ENCODE results near the gene CNMD. TPM values are rescaled to one million over a fixed set of nuclear protein-coding genes. Genes with fewer than 3 reads are reported as not detected.
A peak's percentile ranks its signal among the peaks of the same experiment; 100 is the strongest.
"Not testable (repeated sequence)": the region's sequence is repeated elsewhere in the genome, so short reads cannot be mapped to it uniquely, and the experiment has no call there.

The CNMD gene
- total RNA-seq, 1 donor from 2014 or later: not detected

DNA sequence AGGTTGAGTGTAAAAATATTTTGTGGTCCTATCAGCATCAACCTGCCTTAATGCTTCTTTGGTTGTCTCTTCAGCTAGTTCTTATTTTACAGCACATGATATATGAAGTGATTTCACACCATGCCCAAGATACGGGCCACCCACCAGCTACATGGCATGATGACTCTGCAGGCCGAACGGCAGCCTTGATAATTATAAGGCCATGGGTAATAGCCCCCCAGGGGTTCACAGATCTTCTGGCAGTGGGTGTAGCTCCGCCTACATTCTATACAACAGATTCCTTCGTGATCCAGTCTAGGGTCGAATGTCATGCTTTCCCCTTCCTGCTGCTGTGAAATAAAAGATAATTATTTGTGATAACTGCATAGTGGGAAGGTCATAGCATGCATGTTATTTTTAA is 36.1 kb downstream of the CNMD start:
- H3K4me3 Mint-ChIP-seq: no peak overlapping the region
- H3K27ac Mint-ChIP-seq: no peak overlapping the region
- no peaks in the 10 kb centered on the region for H3K27me3 Mint-ChIP-seq (ENCODE audit: insufficient read depth)
- DNase-seq (ENCODE audit: low spot score): no peak
- intact Hi-C loops (cut with micrococcal nuclease): no loop called here
- H3K36me3 Mint-ChIP-seq (ENCODE audit: low read depth): peaks cover 1% of the 10 kb centered on the region
- H3K4me1 Mint-ChIP-seq (ENCODE audit: low read depth): no peaks in the 10 kb centered on the region
- H3K9me3 Mint-ChIP-seq: no peaks in the 10 kb centered on the region

DNA sequence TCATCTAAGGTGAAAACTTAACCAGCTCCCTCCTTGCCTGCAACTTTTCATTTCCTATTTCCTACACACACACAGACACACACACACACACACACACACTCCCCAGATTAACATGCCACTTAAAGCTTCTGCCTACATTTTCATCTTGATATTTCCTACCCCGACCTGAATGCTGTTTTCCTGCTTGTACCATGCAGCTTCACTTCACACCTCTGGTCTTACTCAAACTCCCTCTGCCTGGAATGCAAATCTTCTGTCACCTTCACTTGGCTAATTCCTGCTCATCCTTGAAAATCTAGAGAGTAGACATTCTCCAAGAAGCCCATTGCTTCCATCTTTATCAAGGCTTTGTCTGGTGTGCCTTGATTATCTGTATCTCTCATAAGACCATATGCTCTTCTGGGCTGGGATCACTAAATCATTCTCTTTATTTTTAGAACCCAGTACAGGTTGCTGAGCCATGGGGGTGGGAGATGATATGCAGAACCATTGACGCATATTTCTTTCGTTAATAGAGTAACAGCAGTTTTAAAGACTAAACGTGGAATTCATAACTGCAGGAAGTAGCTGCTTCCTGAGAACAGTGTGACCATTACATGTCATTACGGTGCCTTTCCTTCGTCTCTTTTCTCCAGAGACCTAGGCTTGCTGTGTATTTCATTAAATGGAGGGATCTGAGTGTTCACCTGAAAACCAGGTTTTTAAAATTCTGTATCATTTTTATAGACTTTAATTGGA is 37.7 kb downstream of the CNMD start:
- Mint-ChIP-seq H3K27ac (no peak overlapping the region), H3K4me1 (ENCODE audit: low read depth) (no peaks in the 10 kb centered on the region), H3K4me3 (no peak overlapping the region), H3K27me3 (ENCODE audit: insufficient read depth) (no peaks in the 10 kb centered on the region), H3K9me3 (no peaks in the 10 kb centered on the region), H3K36me3 (ENCODE audit: low read depth) (peaks cover 1% of the 10 kb centered on the region)
- intact Hi-C loops (cut with micrococcal nuclease): no loop called here
- no peak for DNase-seq (ENCODE audit: low spot score)

DNA sequence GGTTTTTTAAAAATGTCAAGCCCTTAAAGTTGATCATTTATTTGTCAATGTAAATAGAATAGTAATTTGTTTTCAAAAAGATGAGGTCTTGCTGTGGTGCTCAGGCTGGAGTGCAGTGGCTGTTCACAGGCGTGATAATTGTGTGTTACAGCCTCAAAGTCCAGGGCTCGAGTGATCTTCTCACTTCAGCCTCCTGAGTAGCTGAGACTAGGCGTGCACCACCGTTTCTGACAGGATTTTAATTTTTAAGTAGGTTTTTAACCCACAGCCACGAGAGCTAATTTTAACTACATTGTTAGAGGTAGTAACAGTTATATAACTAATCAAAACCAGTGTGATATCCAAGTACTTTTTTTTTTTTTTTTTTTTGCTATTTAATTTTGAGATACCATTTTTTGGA is 43.1 kb downstream of the CNMD start:
- Mint-ChIP-seq H3K27me3 (ENCODE audit: insufficient read depth) (no peaks in the 10 kb centered on the region), H3K27ac (no peak overlapping the region), H3K9me3 (no peaks in the 10 kb centered on the region), H3K4me1 (ENCODE audit: low read depth) (peaks cover 18% of the 10 kb centered on the region), H3K4me3 (no peak overlapping the region), H3K36me3 (ENCODE audit: low read depth) (peaks cover 5% of the 10 kb centered on the region)
- no peak for DNase-seq (ENCODE audit: low spot score)
- intact Hi-C loops (cut with micrococcal nuclease): loop anchor here (1.0 to 5.0 kb wide), 2 partner anchors 44 to 239 kb away; partner anchors contain the start of genes CKAP2 and SUGT1

DNA sequence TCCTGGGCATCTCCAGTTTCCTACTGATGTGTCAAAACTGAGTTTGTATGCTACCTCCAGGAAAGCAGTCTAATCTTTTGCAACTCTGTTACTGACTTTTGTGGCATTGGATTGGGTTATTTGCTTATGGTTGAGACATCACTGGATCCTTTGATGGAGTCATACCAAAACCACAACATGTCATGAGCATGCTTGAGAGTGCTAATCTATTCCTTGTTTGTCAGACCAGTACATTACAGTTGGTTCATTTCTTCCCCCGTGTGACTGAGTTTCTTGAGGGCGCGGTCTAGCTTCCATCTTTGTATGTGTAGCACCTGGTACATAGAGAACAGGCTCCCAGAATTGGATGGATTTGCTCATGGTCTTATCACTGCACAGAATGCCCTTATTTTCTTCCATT is 43.8 kb downstream of the CNMD start:
- Mint-ChIP-seq H3K4me1 (ENCODE audit: low read depth) (peaks cover 18% of the 10 kb centered on the region), H3K9me3 (no peaks in the 10 kb centered on the region), H3K27ac (peak overlapping the region; percentile 55), H3K36me3 (ENCODE audit: low read depth) (peaks cover 9% of the 10 kb centered on the region), H3K27me3 (ENCODE audit: insufficient read depth) (no peaks in the 10 kb centered on the region), H3K4me3 (no peak overlapping the region)
- intact Hi-C loops (cut with micrococcal nuclease): loop anchor here (1.0 to 5.0 kb wide), 2 partner anchors 44 to 239 kb away; partner anchors contain the start of genes CKAP2 and SUGT1
- peak; percentile 4 for DNase-seq (ENCODE audit: low spot score)

DNA sequence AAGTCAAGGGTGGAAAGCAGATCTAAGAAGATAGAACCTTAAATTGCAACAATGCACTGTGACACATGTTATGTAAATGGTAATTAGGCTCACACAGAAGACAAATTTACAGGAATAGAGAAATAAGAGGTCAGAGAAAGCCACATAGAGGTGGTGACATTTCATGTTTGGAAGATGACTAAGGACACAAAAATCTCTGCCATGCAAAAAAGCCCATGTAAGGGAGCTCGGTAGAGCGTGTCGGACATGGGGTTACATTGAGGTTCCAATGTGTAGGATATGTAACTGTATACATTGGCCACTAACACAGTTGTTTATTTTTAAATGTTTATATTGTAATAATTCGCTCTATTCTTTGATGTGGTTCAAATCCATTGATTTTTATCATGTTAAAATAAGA is 53.2 kb downstream of the CNMD start:
- H3K9me3 Mint-ChIP-seq: no peaks in the 10 kb centered on the region

DNA sequence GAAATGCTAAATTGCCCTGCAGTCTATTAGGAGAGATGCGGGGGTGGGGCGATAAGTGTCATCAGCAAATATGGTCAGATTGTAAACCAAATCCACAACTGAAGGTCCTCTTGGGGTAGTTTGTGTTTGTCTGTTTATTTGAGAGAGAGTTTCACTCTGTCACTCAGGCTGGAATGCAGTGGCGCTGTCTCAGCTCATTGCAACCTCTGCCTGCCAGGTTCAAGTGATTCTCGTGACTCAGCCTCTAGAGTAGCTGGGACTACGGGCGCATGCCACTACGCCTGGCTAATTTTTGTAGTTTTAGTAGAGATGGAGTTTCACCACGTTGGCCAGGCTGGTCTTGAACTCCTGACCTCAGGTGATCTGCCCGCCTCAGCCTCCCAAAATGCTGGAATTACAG is 53.8 kb downstream of the CNMD start:
- H3K9me3 Mint-ChIP-seq; H3K27me3 Mint-ChIP-seq (ENCODE audit: insufficient read depth); H3K4me1 Mint-ChIP-seq (ENCODE audit: low read depth); DNase-seq (ENCODE audit: low spot score); H3K27ac Mint-ChIP-seq; H3K4me3 Mint-ChIP-seq; intact Hi-C loops (cut with micrococcal nuclease): not testable (repeated sequence)
- H3K36me3 Mint-ChIP-seq (ENCODE audit: low read depth): peaks cover 33% of the 10 kb centered on the region

More for the DNA sequence above, 53.2 kb downstream of the CNMD start:
- Mint-ChIP-seq H3K27me3 (ENCODE audit: insufficient read depth) (no peaks in the 10 kb centered on the region), H3K4me3 (no peak overlapping the region), H3K36me3 (ENCODE audit: low read depth) (peaks cover 35% of the 10 kb centered on the region), H3K4me1 (ENCODE audit: low read depth) (peaks cover 7% of the 10 kb centered on the region), H3K27ac (no peak overlapping the region)
- intact Hi-C loops (cut with micrococcal nuclease): no loop called here
- DNase-seq (ENCODE audit: low spot score): no peak

DNA sequence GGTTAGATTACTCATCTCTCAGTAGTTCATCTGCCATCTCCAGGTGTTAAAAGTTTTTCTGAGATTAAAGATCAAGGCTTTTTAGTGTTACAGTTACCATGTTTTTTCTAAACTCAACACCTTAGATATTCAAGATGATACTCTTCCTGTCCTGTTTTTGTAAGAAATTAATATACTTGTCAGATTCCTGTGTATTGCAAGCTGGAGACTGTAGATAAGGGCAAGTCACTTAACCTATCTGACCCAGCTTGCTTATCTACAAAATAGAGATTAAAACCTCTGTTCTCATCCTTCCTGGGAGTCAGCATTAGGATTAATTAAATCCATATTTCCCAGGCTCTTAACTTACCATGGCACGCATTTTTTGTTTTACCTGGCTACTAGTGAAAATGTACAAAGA is 61.8 kb downstream of the CNMD start:
- no peak for DNase-seq (ENCODE audit: low spot score)
- H3K4me1 Mint-ChIP-seq (ENCODE audit: low read depth): peaks cover 7% of the 10 kb centered on the region
- H3K4me3 Mint-ChIP-seq: no peak overlapping the region
- intact Hi-C loops (cut with micrococcal nuclease): no loop called here
- no peaks in the 10 kb centered on the region for H3K27me3 Mint-ChIP-seq (ENCODE audit: insufficient read depth)
- H3K27ac Mint-ChIP-seq: no peak overlapping the region
- H3K9me3 Mint-ChIP-seq: no peaks in the 10 kb centered on the region
- peaks cover 36% of the 10 kb centered on the region for H3K36me3 Mint-ChIP-seq (ENCODE audit: low read depth)

DNA sequence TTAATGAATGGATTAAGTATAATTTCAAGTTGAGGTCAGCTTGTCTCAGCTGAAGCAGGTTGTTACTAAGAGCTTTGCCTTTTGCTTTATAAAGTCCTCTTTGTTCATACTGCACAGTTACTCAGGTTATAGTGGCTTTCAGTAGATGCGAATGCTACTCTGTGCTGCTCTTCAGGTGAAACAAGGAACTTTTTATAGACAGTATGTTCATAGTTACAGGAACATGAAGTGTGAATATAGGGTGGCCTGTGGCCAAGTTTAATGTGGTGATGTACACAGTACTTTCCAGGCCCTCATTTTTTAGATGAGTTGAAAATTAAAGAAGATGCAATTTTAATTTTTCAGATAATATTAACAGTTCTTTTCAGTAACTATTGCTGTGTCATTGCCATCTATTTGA is 66.2 kb downstream of the CNMD start:
- Mint-ChIP-seq H3K9me3 (no peaks in the 10 kb centered on the region), H3K4me3 (no peak overlapping the region), H3K36me3 (ENCODE audit: low read depth) (peaks cover 30% of the 10 kb centered on the region), H3K27ac (no peak overlapping the region), H3K27me3 (ENCODE audit: insufficient read depth) (no peaks in the 10 kb centered on the region), H3K4me1 (ENCODE audit: low read depth) (peaks cover 7% of the 10 kb centered on the region)
- intact Hi-C loops (cut with micrococcal nuclease): no loop called here
- DNase-seq (ENCODE audit: low spot score): no peak

DNA sequence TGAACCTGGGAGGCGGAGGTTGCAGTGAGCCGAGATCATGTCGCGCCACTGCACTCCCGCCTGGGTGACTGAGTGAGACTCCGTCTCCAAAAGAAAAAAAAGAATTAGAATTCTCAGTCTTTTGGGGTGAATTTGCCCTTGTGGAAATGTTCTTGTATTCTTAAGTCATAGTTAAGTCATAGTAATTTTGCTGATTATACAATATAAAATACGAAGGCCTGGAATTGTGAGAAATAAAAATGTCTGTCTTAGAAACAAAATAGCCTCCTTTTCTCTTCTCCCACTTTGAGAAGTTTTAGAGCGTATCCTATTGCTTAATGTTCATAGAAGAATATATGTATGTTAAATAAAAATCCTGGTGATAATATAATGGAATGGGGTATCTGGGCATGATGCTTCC is 68.9 kb downstream of the CNMD start:
- no peaks in the 10 kb centered on the region for H3K9me3 Mint-ChIP-seq
- intact Hi-C loops (cut with micrococcal nuclease): no loop called here
- H3K36me3 Mint-ChIP-seq (ENCODE audit: low read depth): peaks cover 23% of the 10 kb centered on the region
- no peak overlapping the region for H3K4me3 Mint-ChIP-seq
- H3K4me1 Mint-ChIP-seq (ENCODE audit: low read depth): peaks cover 4% of the 10 kb centered on the region
- no peak for DNase-seq (ENCODE audit: low spot score)
- no peak overlapping the region for H3K27ac Mint-ChIP-seq
- H3K27me3 Mint-ChIP-seq (ENCODE audit: insufficient read depth): no peaks in the 10 kb centered on the region

DNA sequence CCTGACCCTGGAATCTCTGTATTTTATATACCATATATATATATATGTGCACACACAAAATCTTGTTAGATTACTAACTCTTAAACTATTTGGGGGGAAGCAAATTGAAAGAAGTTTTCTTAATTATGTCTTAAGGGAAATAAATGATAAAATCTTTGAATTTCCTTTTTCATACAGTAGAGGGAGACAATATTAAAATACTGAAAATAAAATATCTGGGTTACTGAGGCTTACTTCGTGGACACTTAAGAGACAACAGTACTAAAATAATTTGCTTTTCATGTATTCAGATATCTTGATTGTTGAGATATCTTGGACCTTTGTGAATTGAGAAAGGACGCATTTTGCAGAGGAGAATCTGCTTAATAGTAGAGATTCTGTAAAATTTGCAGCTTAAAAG is 69.9 kb downstream of the CNMD start:
- Mint-ChIP-seq H3K9me3 (no peaks in the 10 kb centered on the region), H3K4me1 (ENCODE audit: low read depth) (no peaks in the 10 kb centered on the region), H3K4me3 (no peak overlapping the region), H3K36me3 (ENCODE audit: low read depth) (peaks cover 21% of the 10 kb centered on the region), H3K27ac (no peak overlapping the region), H3K27me3 (ENCODE audit: insufficient read depth) (no peaks in the 10 kb centered on the region)
- no peak for DNase-seq (ENCODE audit: low spot score)
- intact Hi-C loops (cut with micrococcal nuclease): loop anchor here (10.0 kb wide), 1 partner anchor 175 kb away; the partner anchor contains the start of gene PCDH8

DNA sequence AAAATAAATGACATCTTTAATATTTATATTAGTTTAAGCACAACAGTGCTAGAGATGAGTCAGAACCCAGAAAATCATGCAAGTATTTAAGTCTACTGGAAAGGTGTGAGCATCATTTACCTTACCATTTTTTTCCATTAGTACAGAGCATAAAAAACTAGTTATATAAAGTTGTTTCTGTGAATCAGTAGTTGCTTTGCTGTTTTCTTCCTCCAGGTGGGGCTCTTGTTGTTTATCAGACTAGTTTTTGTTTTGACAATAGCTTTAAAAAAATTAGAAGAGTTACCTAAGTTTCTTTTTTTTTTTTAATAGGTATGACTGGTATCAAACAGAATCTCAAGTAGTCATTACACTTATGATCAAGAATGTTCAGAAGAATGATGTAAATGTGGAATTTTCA is 74.3 kb downstream of the CNMD start:
- Mint-ChIP-seq H3K36me3 (ENCODE audit: low read depth) (peaks cover 39% of the 10 kb centered on the region), H3K4me1 (ENCODE audit: low read depth) (peaks cover 1% of the 10 kb centered on the region), H3K9me3 (no peaks in the 10 kb centered on the region), H3K27ac (no peak overlapping the region), H3K27me3 (ENCODE audit: insufficient read depth) (no peaks in the 10 kb centered on the region), H3K4me3 (no peak overlapping the region)
- intact Hi-C loops (cut with micrococcal nuclease): loop anchor here (1.0 to 10.0 kb wide), 5 partner anchors 13 to 303 kb away; partner anchors contain the start of genes CNMD, PCDH8 and SUGT1
- DNase-seq (ENCODE audit: low spot score): no peak

DNA sequence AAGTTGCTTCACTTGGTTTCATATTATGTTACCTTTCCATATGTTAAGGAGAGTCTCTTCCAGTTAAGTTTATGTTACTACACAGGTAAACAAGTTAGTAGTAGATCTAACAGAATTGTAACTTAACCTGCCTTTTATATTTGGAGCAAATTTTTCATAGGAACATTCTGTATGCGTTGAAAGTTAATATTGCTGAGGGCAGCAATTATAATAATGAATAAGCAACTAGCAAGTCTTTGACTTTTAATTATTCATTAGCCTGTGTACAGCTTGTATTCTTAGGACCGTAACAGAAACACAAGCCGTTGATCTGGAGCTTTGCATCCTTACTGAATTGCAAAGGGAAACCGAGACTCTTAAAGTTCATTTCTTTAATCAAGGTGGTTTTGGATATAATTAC is 75.3 kb downstream of the CNMD start:
- H3K4me3 Mint-ChIP-seq: no peak overlapping the region
- no peak overlapping the region for H3K27ac Mint-ChIP-seq
- peaks cover 4% of the 10 kb centered on the region for H3K4me1 Mint-ChIP-seq (ENCODE audit: low read depth)
- H3K9me3 Mint-ChIP-seq: no peaks in the 10 kb centered on the region
- peaks cover 46% of the 10 kb centered on the region for H3K36me3 Mint-ChIP-seq (ENCODE audit: low read depth)
- intact Hi-C loops (cut with micrococcal nuclease): loop anchor here (2.0 to 10.0 kb wide), 2 partner anchors 75 to 181 kb away; partner anchors contain the start of genes CNMD and PCDH8
- DNase-seq (ENCODE audit: low spot score): no peak
- no peaks in the 10 kb centered on the region for H3K27me3 Mint-ChIP-seq (ENCODE audit: insufficient read depth)

DNA sequence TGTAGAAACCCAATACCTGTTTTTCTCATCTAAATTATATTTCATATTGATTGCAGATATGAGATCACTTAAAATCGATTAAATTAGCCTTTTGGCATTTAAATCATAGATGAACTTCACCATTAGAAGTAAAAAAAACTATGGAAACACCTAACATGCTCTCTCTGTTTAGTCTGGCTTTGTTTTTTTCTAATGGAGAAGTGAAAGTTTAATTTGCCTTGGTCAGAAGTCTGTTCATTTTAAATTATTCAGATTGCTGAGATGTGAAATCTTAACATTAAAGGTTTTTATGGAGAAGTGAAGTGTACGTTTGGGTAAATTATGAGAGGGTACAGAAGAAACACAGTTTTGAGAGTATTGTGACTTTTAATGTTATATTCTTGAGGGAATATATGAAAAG is 80.3 kb downstream of the CNMD start:
- no peak overlapping the region for H3K27ac Mint-ChIP-seq
- H3K36me3 Mint-ChIP-seq (ENCODE audit: low read depth): peaks cover 32% of the 10 kb centered on the region
- DNase-seq (ENCODE audit: low spot score): no peak
- no peaks in the 10 kb centered on the region for H3K9me3 Mint-ChIP-seq
- H3K4me1 Mint-ChIP-seq (ENCODE audit: low read depth): peaks cover 4% of the 10 kb centered on the region
- H3K27me3 Mint-ChIP-seq (ENCODE audit: insufficient read depth): no peaks in the 10 kb centered on the region
- H3K4me3 Mint-ChIP-seq: no peak overlapping the region
- intact Hi-C loops (cut with micrococcal nuclease): no loop called here

All from activated T-helper 1 cell treated with anti-CD3 and anti-CD28 coated beads, Interleukin-12 subunit alpha, Interleukin-12 subunit beta, Interleukin-2, Interleukin-4 antibody, amounts not matched to agents 30 ng/mL and 10 ng/mL and 1 ng/mL, durations not matched to agents 14 hours and 24 hours and 36 hours (primary cell).